ENCODE data around the gene GPR18.

DNA sequence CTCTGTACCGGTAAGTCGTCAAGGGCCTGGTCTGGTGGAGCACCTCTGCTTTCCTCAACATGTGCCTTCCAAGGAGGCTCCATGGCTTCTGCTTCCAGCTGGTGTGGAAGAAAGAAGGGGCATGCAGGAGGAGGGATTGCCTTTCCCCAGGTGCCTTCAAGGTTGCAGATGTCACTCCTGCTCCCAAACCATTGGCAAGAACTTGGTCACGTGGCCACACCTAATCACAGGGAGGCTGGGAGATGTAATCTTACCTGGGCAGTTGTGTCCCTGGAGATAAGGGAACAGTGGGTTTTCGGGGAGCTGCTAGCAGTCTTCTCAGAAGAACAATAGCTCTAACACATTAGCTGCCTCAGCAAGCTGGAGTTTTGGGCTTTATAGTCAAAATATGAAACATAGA lies 9.7 kb upstream of the GPR18 start:
- TF ChIP-seq, protein P1, sequence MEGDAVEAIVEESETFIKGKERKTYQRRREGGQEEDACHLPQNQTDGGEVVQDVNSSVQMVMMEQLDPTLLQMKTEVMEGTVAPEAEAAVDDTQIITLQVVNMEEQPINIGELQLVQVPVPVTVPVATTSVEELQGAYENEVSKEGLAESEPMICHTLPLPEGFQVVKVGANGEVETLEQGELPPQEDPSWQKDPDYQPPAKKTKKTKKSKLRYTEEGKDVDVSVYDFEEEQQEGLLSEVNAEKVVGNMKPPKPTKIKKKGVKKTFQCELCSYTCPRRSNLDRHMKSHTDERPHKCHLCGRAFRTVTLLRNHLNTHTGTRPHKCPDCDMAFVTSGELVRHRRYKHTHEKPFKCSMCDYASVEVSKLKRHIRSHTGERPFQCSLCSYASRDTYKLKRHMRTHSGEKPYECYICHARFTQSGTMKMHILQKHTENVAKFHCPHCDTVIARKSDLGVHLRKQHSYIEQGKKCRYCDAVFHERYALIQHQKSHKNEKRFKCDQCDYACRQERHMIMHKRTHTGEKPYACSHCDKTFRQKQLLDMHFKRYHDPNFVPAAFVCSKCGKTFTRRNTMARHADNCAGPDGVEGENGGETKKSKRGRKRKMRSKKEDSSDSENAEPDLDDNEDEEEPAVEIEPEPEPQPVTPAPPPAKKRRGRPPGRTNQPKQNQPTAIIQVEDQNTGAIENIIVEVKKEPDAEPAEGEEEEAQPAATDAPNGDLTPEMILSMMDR (IDR thresholded peaks at IDR 0.05), result no peak
- no peak for TF ChIP-seq POLR2A (IDR thresholded peaks at IDR 0.05)
- TF ChIP-seq EP300 (IDR thresholded peaks at IDR 0.05), result no peak
